ENCODE results near the gene NLRP9. TPM values are rescaled to one million over a fixed set of nuclear protein-coding genes. Genes with fewer than 3 reads are reported as not detected.
"Not testable (repeated sequence)": the region's sequence is repeated elsewhere in the genome, so short reads cannot be mapped to it uniquely, and the experiment has no call there.

The NLRP9 gene
- polyA plus RNA-seq, 1 donor from 2014 or later: not detected

- H3K79me2 ChIP-seq (replicated peaks; ENCODE audit: insufficient read depth, low read length): no peaks in the 10 kb centered on the region
- H3F3A ChIP-seq (ENCODE audit: insufficient read depth, low read length, poor library complexity, severe bottlenecking): no peaks in the 10 kb centered on the region
- H3K36me3 ChIP-seq (ENCODE audit: insufficient read depth, low read length): no peaks in the 10 kb centered on the region
- peaks cover 3% of the 10 kb centered on the region for H3K9me3 ChIP-seq (ENCODE audit: low read length)
- no peak overlapping the region for H2AFZ ChIP-seq (ENCODE audit: low read depth, low read length)
- H3K4me2 ChIP-seq (ENCODE audit: low read length): no peak overlapping the region
- no peaks in the 10 kb centered on the region for H3K27me3 ChIP-seq (ENCODE audit: insufficient read depth, low read depth, low read length)
- H3K9ac ChIP-seq (ENCODE audit: low read length): no peak overlapping the region
- no peaks in the 10 kb centered on the region for H4K20me1 ChIP-seq (ENCODE audit: insufficient read depth)
- no peaks in the 10 kb centered on the region for H3K9me2 ChIP-seq (ENCODE audit: insufficient read depth, low read length)
- no peak overlapping the region for H3K27ac ChIP-seq (ENCODE audit: low read length)
- TF ChIP-seq, protein P1, sequence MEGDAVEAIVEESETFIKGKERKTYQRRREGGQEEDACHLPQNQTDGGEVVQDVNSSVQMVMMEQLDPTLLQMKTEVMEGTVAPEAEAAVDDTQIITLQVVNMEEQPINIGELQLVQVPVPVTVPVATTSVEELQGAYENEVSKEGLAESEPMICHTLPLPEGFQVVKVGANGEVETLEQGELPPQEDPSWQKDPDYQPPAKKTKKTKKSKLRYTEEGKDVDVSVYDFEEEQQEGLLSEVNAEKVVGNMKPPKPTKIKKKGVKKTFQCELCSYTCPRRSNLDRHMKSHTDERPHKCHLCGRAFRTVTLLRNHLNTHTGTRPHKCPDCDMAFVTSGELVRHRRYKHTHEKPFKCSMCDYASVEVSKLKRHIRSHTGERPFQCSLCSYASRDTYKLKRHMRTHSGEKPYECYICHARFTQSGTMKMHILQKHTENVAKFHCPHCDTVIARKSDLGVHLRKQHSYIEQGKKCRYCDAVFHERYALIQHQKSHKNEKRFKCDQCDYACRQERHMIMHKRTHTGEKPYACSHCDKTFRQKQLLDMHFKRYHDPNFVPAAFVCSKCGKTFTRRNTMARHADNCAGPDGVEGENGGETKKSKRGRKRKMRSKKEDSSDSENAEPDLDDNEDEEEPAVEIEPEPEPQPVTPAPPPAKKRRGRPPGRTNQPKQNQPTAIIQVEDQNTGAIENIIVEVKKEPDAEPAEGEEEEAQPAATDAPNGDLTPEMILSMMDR (IDR thresholded peaks at IDR 0.05; ENCODE audit: poor library complexity, severe bottlenecking): no peak
- TF ChIP-seq EP300 (conservative IDR thresholded peaks at IDR 0.05; ENCODE audit: poor library complexity, severe bottlenecking) (no peak), MXI1 (conservative IDR thresholded peaks at IDR 0.05; ENCODE audit: poor library complexity, severe bottlenecking) (no peak), SMC3 (conservative IDR thresholded peaks at IDR 0.05; ENCODE audit: poor library complexity) (no peak), EZH2 (IDR thresholded peaks at IDR 0.05; ENCODE audit: borderline replicate concordance, insufficient read depth, low read length, poor library complexity, severe bottlenecking) (no peak), RAD21 (conservative IDR thresholded peaks at IDR 0.05) (no peak), TAF1 (IDR thresholded peaks at IDR 0.05; ENCODE audit: low read depth) (no peak), POLR2AphosphoS5 (IDR thresholded peaks at IDR 0.05) (no peak), REST (IDR thresholded peaks at IDR 0.05; ENCODE audit: borderline replicate concordance) (no peak)
- no peak overlapping the region for H3K4me3 ChIP-seq (ENCODE audit: low read length)
Observed at GRCh38 chr19:55778331-55778730, 40.1 kb upstream of the NLRP9 start.

GRCh38 chr19:55777528-55777927, 39.3 kb upstream of the NLRP9 start:
- no peaks in the 10 kb centered on the region for H3K79me2 ChIP-seq (replicated peaks; ENCODE audit: insufficient read depth, low read length)
- no peaks in the 10 kb centered on the region for H3F3A ChIP-seq (ENCODE audit: insufficient read depth, low read length, poor library complexity, severe bottlenecking)
- no peak overlapping the region for H3K4me2 ChIP-seq (ENCODE audit: low read length)
- no peak overlapping the region for H3K4me3 ChIP-seq (ENCODE audit: low read length)
- no peak for TF ChIP-seq RAD21 (conservative IDR thresholded peaks at IDR 0.05)
- no peak for TF ChIP-seq MXI1 (conservative IDR thresholded peaks at IDR 0.05; ENCODE audit: poor library complexity, severe bottlenecking)
- TF ChIP-seq POLR2AphosphoS5 (IDR thresholded peaks at IDR 0.05): no peak
- TF ChIP-seq, protein P1 (IDR thresholded peaks at IDR 0.05; ENCODE audit: poor library complexity, severe bottlenecking): no peak
- no peak for TF ChIP-seq EZH2 (IDR thresholded peaks at IDR 0.05; ENCODE audit: borderline replicate concordance, insufficient read depth, low read length, poor library complexity, severe bottlenecking)
- TF ChIP-seq SMC3 (conservative IDR thresholded peaks at IDR 0.05; ENCODE audit: poor library complexity): no peak
- no peak for TF ChIP-seq REST (IDR thresholded peaks at IDR 0.05; ENCODE audit: borderline replicate concordance)
- no peak for TF ChIP-seq EP300 (conservative IDR thresholded peaks at IDR 0.05; ENCODE audit: poor library complexity, severe bottlenecking)
- TF ChIP-seq TAF1 (IDR thresholded peaks at IDR 0.05; ENCODE audit: low read depth): no peak
- H3K9me3 ChIP-seq (ENCODE audit: low read length): peaks cover 3% of the 10 kb centered on the region
- no peaks in the 10 kb centered on the region for H4K20me1 ChIP-seq (ENCODE audit: insufficient read depth)
- H2AFZ ChIP-seq (ENCODE audit: low read depth, low read length): no peak overlapping the region
- no peak overlapping the region for H3K9ac ChIP-seq (ENCODE audit: low read length)
- no peaks in the 10 kb centered on the region for H3K36me3 ChIP-seq (ENCODE audit: insufficient read depth, low read length)
- no peaks in the 10 kb centered on the region for H3K9me2 ChIP-seq (ENCODE audit: insufficient read depth, low read length)
- no peak overlapping the region for H3K27ac ChIP-seq (ENCODE audit: low read length)
- no peaks in the 10 kb centered on the region for H3K27me3 ChIP-seq (ENCODE audit: insufficient read depth, low read depth, low read length)

- H3K4me2 ChIP-seq (ENCODE audit: low read length); H2AFZ ChIP-seq (ENCODE audit: low read depth, low read length); H3K4me3 ChIP-seq (ENCODE audit: low read length); H3K9ac ChIP-seq (ENCODE audit: low read length); H3K27me3 ChIP-seq (ENCODE audit: insufficient read depth, low read depth, low read length); H3F3A ChIP-seq (ENCODE audit: insufficient read depth, low read length, poor library complexity, severe bottlenecking); H3K79me2 ChIP-seq (replicated peaks; ENCODE audit: insufficient read depth, low read length); H4K20me1 ChIP-seq (ENCODE audit: insufficient read depth); H3K9me2 ChIP-seq (ENCODE audit: insufficient read depth, low read length); H3K9me3 ChIP-seq (ENCODE audit: low read length); H3K36me3 ChIP-seq (ENCODE audit: insufficient read depth, low read length); H3K27ac ChIP-seq (ENCODE audit: low read length): not testable (repeated sequence)
Observed at GRCh38 chr19:55769632-55770031, 31.4 kb upstream of the NLRP9 start.
